Mesothelial cell of epicardium (in vitro differentiated cells): Measurements from ENCODE around the gene TCAF1. TPM values are rescaled to one million over a fixed set of nuclear protein-coding genes. Genes with fewer than 3 reads are reported as not detected.

Experiments used
- DNase-seq, 2 experiments: peaks; one replicate each; pipeline ENCODE4 v3.0.0; 2021; ENCODE audit warnings: low spot score in 2 of 2; ENCODE audit not compliant: unreplicated experiment in 2 of 2
- H3K27ac Mint-ChIP-seq: 2 replicates; pipeline ENCODE4 v1.8.0; 2021; ENCODE audit warnings: mixed read lengths
- H3K27me3 Mint-ChIP-seq: 2 replicates; pipeline ENCODE4 v1.8.0; 2021; ENCODE audit warnings: low read depth, mixed read lengths
- H3K36me3 Mint-ChIP-seq: 2 replicates; pipeline ENCODE4 v1.8.0; 2021; ENCODE audit warnings: mixed read lengths
- H3K4me1 Mint-ChIP-seq: 2 replicates; pipeline ENCODE4 v1.8.0; 2021; ENCODE audit warnings: mixed read lengths
- H3K4me3 Mint-ChIP-seq: 2 replicates; pipeline ENCODE4 v1.8.0; 2021; ENCODE audit warnings: mild to moderate bottlenecking, moderate library complexity, mixed read lengths
- H3K9me3 Mint-ChIP-seq: 2 replicates; pipeline ENCODE4 v1.8.0; 2021; ENCODE audit warnings: mixed read lengths
- total RNA-seq: library from RNA; stranded (reverse); gene quantifications from 3 replicates; pipeline ENCODE4 v1.2.1, GENCODE V29; 2021
- TF ChIP-seq, protein P1 (sequence below): fragments of 200-600 bp; sonication (generic); IDR thresholded peaks from one replicate; pipeline ENCODE4 v1.5.0; 2021; ENCODE audit warnings: antibody characterized with exemption; ENCODE audit not compliant: unreplicated experiment

The TCAF1 gene
- total RNA-seq, 1 donor from 2014 or later, result 101 TPM

DNA sequence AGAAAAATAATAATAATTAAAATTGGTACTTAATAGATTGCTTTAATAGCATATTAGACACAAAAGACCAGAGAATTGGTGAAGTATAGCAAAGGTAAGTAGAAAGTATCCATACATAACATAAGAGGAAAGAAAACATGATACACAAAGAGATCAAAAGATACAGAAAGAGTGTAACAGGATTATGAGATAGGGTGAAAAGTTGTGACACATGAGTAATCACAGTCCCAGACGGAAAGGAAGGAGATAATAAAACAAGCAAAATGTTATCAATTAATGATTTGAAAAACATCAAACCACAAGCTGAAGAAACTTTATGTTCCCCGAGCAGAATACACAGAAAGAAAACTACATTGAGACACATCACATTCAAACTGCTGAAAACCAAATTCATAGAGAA is 10.5 kb downstream of the TCAF1 start:
- H3K27ac Mint-ChIP-seq, result no peak overlapping the region
- peaks cover 1% of the 10 kb centered on the region for H3K4me1 Mint-ChIP-seq
- H3K27me3 Mint-ChIP-seq, result no peaks in the 10 kb centered on the region
- H3K4me3 Mint-ChIP-seq, result no peak overlapping the region
- TF ChIP-seq, protein P1, sequence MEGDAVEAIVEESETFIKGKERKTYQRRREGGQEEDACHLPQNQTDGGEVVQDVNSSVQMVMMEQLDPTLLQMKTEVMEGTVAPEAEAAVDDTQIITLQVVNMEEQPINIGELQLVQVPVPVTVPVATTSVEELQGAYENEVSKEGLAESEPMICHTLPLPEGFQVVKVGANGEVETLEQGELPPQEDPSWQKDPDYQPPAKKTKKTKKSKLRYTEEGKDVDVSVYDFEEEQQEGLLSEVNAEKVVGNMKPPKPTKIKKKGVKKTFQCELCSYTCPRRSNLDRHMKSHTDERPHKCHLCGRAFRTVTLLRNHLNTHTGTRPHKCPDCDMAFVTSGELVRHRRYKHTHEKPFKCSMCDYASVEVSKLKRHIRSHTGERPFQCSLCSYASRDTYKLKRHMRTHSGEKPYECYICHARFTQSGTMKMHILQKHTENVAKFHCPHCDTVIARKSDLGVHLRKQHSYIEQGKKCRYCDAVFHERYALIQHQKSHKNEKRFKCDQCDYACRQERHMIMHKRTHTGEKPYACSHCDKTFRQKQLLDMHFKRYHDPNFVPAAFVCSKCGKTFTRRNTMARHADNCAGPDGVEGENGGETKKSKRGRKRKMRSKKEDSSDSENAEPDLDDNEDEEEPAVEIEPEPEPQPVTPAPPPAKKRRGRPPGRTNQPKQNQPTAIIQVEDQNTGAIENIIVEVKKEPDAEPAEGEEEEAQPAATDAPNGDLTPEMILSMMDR, result no peak
- H3K36me3 Mint-ChIP-seq, result peaks cover 46% of the 10 kb centered on the region
- peaks cover 42% of the 10 kb centered on the region for H3K9me3 Mint-ChIP-seq
- DNase-seq, result no peak

DNA sequence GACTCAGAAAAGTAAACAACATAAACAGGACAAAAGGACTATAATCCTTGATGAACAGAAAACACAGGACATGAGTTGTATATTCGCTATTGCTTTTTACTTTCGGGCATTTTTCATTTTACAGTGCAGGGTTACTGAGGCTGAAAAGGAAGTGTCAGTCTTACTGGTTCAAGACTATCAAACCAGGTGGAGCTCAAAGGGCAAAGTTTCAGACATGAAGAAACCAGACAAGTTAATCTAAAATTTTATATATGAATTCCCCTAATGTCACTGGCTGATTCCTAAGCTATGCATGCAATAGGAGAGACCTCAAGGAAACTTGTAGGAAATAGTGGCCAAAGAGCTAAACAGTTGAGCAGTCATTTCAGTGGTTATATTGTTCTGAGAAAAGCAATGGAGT is 11.4 kb downstream of the TCAF1 start:
- Mint-ChIP-seq H3K27me3 (no peaks in the 10 kb centered on the region), H3K36me3 (peaks cover 46% of the 10 kb centered on the region), H3K9me3 (peaks cover 42% of the 10 kb centered on the region), H3K4me3 (no peak overlapping the region), H3K27ac (no peak overlapping the region), H3K4me1 (peaks cover 2% of the 10 kb centered on the region)
- TF ChIP-seq, protein P1, result no peak
- DNase-seq, result no peak

DNA sequence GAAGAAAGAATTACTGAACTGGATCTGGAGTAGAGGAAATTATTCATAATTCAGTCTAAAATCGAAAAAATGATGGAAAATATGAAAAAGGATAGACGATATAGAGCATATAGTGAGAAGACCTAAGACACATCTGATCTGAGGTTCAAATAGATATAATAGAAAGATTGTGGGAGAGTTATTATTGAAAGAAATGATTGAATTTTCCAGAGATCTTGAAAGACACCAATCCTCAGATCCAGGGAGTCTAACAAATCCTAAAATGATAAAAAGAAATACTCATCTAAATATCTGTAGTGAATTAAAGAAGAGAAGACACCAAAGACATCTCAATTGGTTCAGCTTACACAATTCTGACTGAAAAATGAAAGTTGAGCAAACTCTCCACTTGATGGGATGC is 12.9 kb downstream of the TCAF1 start:
- TF ChIP-seq, protein P1, result no peak
- no peak overlapping the region for H3K27ac Mint-ChIP-seq
- H3K4me1 Mint-ChIP-seq, result peaks cover 6% of the 10 kb centered on the region
- peaks cover 41% of the 10 kb centered on the region for H3K36me3 Mint-ChIP-seq
- H3K27me3 Mint-ChIP-seq, result no peaks in the 10 kb centered on the region
- no peak overlapping the region for H3K4me3 Mint-ChIP-seq
- no peak for DNase-seq
- H3K9me3 Mint-ChIP-seq, result peaks cover 39% of the 10 kb centered on the region

DNA sequence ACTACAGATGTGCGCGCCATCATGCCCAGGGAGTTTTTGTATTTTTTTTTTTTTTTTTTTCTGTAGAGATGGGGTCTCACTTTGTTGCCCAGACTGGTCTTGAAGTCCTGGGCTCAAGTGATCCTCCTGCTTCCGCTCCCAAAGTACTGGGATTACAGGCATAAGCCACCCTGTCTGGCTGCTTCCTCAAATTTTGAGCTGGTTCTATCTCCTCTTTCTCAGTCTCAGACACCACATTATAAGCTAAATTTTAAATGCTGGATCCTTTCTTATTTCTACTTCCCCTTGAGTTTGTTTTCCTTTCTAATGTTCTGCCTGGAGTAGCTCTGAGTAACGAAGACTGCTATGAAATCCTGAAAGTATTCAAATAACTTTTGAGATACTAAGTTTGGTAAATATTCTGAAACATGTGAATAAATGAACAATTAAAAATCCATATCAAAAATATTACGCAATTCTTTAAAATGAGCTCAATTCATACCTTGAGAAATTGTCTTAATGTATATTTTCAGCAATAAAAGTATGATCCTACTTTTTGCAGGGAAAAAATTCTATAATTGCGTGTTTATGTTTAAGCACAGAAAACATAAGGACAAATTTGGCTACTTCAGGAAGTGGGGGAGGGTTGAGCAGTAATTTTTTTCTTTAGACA is 15.0 kb downstream of the TCAF1 start:
- H3K27me3 Mint-ChIP-seq, result no peaks in the 10 kb centered on the region
- no peak for DNase-seq
- H3K36me3 Mint-ChIP-seq, result peaks cover 33% of the 10 kb centered on the region
- TF ChIP-seq, protein P1, result no peak
- peak overlapping the region; percentile 2 for H3K27ac Mint-ChIP-seq
- H3K4me3 Mint-ChIP-seq, result no peak overlapping the region
- peaks cover 19% of the 10 kb centered on the region for H3K4me1 Mint-ChIP-seq
- peaks cover 26% of the 10 kb centered on the region for H3K9me3 Mint-ChIP-seq

DNA sequence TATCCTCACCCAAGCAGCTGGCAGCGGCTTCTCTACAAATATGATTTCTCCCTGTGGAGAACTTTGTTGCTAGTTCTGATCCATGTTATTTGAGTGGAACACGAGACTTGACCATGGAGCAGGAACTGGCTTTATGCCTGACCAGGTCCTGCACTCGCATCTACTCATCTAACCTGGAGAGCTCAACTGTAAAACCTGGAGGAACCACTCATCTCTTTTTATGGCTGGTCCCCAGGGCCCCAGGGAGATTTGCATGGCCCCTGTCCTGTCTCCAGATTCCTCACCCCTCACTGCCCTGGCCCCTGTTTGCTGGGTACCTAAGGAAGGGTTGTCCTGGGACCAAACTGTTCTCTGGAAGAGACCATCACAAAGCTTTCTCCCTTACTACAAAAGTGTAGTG is 16.0 kb downstream of the TCAF1 start:
- Mint-ChIP-seq H3K4me1 (peaks cover 28% of the 10 kb centered on the region), H3K9me3 (peaks cover 17% of the 10 kb centered on the region), H3K4me3 (peak overlapping the region; percentile 46), H3K27ac (no peak overlapping the region), H3K36me3 (peaks cover 24% of the 10 kb centered on the region), H3K27me3 (no peaks in the 10 kb centered on the region)
- DNase-seq, result no peak
- TF ChIP-seq, protein P1, result no peak
